GM20000 (cell line): ENCODE measurements around the gene PLPP7.

Experiments used
- DNase-seq: peaks from one replicate; pipeline ENCODE4 v3.0.0; 2012; ENCODE audit warnings: low spot score
- CTCF ChIP-seq: IDR thresholded peaks from 2 replicates; pipeline ENCODE4 v1.5.1; 2012; ENCODE audit warnings: mild to moderate bottlenecking, control low read depth; ENCODE audit errors: extremely low read depth, missing control alignments

Gene PLPP7

GRCh38 chr9:131297903-131298302 is 8.4 kb downstream of the PLPP7 start:
- no peak for DNase-seq
- TF ChIP-seq CTCF, result no peak

- no peak for TF ChIP-seq CTCF
- no peak for DNase-seq
These were observed 8.8 kb downstream of the PLPP7 start for GRCh38 chr9:131298341-131298740.

- DNase-seq, result no peak
- no peak for TF ChIP-seq CTCF
These were observed 9.3 kb downstream of the PLPP7 start for GRCh38 chr9:131298816-131299215.

GRCh38 chr9:131299346-131299960 is 9.9 kb downstream of the PLPP7 start:
- DNase-seq, result no peak
- TF ChIP-seq CTCF, result no peak

GRCh38 chr9:131299961-131300347 is 10.4 kb downstream of the PLPP7 start:
- no peak for TF ChIP-seq CTCF
- no peak for DNase-seq

GRCh38 chr9:131300444-131300843 is 10.9 kb downstream of the PLPP7 start:
- TF ChIP-seq CTCF, result no peak
- DNase-seq, result no peak

- DNase-seq, result no peak
These were observed 12.9 kb downstream of the PLPP7 start for GRCh38 chr9:131302244-131303075.

More at GRCh38 chr9:131302244-131303075, 12.9 kb downstream of the PLPP7 start:
- TF ChIP-seq CTCF, result no peak
